Mammary epithelial cell (primary cell): Measurements from ENCODE around the gene PICALM.

Experiments used
- EZH2 ChIP-seq: IDR thresholded peaks from 2 replicates; pipeline ENCODE4 v1.6.1; 2012; ENCODE audit warnings: low read length, inconsistent platforms, borderline replicate concordance
- TF ChIP-seq, protein P1 (sequence below), 2 donors: IDR thresholded peaks in 1 of 2; conservative IDR thresholded peaks in 1 of 2; 2 replicates each; pipeline ENCODE4 v1.5.1; 2011 to 2012; ENCODE audit warnings: inconsistent platforms in 2 of 2, low read length in 2 of 2, mild to moderate bottlenecking in 2 of 2, control low read depth in 1 of 2, low read depth in 1 of 2; ENCODE audit not compliant: insufficient read depth in 1 of 2; ENCODE audit errors: extremely low read depth in 1 of 2

DNA sequence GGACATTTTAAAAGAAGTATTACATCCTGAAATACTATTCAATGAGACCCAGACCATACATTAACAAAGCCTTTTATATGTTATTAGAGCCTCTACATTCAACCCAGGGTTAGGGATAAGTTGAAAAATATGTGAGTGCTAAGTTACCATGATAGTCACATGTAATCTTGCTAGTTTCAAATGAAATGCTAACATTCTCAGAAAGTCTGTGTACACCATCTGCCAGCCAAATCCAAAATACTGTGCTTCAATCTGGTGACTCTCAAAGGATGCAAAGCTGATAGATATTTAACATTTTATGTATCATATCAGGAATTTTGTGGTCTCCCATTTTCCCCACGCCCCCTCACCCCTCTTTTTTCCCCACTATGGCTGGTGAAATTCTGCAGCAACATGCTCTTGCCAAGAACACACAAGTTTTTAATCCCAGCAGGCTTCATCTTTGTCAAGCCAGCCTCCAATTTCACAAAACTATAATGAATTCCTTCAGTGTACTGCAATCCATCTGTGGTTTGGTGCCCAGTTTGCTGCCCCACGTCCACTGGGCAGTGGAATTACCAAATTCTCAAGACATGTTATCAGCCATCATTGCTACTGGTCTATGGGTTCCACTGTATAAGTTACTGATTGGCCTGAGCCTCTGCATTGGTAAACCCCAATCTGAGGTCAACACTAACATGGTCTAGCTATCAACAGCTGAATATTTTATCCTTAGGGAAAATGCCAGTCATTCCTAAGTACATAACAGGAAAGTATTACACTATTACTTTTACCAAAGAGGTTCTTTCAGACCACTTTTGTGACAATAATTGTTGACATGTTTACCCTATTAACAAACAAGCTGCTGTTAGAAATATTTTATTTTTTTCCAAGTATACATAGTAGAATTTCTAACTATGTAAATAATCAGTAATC lies 1.5 kb upstream of the PICALM start:
- TF ChIP-seq, protein P1, sequence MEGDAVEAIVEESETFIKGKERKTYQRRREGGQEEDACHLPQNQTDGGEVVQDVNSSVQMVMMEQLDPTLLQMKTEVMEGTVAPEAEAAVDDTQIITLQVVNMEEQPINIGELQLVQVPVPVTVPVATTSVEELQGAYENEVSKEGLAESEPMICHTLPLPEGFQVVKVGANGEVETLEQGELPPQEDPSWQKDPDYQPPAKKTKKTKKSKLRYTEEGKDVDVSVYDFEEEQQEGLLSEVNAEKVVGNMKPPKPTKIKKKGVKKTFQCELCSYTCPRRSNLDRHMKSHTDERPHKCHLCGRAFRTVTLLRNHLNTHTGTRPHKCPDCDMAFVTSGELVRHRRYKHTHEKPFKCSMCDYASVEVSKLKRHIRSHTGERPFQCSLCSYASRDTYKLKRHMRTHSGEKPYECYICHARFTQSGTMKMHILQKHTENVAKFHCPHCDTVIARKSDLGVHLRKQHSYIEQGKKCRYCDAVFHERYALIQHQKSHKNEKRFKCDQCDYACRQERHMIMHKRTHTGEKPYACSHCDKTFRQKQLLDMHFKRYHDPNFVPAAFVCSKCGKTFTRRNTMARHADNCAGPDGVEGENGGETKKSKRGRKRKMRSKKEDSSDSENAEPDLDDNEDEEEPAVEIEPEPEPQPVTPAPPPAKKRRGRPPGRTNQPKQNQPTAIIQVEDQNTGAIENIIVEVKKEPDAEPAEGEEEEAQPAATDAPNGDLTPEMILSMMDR (conservative IDR thresholded peaks at IDR 0.05 in 1 of 2, IDR thresholded peaks at IDR 0.05 in 1 of 2; ENCODE audit: extremely low read depth in 1 of 2, insufficient read depth in 1 of 2, low read depth in 1 of 2, low read length in 2 of 2), result no peak
- TF ChIP-seq EZH2, result no peak
